Measurements from ENCODE around the gene ARHGEF35.
"Not testable (repeated sequence)": the region's sequence is repeated elsewhere in the genome, so short reads cannot be mapped to it uniquely, and the experiment has no call there.

DNA sequence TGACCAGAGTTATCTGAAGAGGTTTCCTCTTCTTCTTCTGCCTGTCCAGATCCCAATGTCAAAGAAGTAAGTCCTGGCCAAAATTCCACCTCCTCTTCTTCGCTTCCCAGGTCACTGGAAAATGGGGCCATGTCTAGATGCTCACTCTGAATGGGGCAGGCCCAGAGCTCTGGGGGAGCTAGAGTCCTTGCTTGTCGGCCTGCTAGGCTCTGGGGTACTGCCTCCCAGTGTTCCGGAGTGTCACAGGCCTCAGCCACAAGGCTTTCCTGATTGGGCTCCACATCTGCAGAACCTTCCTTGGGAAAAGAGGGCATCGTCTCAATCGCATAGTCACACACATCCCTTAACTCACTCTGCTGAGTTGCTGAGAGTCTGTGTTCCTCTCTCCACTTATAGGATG, 7.8 kb downstream of the ARHGEF35 start:
- not testable (repeated sequence) for TF ChIP-seq EZH2phosphoT487 (IDR thresholded peaks at IDR 0.05; ENCODE audit: insufficient read depth, low read depth); EZH2 (IDR thresholded peaks at IDR 0.05; ENCODE audit: insufficient read depth, poor library complexity, severe bottlenecking)

All from GM23248 (cell line).